LoVo (cell line): ENCODE results near the gene PROM2.
"Not testable (repeated sequence)": the region's sequence is repeated elsewhere in the genome, so short reads cannot be mapped to it uniquely, and the experiment has no call there.

Source experiments
- DNase-seq: peaks from one replicate; pipeline ENCODE4 v3.0.0-alpha.2; 2016; ENCODE audit warnings: low spot score

PROM2 gene

DNA sequence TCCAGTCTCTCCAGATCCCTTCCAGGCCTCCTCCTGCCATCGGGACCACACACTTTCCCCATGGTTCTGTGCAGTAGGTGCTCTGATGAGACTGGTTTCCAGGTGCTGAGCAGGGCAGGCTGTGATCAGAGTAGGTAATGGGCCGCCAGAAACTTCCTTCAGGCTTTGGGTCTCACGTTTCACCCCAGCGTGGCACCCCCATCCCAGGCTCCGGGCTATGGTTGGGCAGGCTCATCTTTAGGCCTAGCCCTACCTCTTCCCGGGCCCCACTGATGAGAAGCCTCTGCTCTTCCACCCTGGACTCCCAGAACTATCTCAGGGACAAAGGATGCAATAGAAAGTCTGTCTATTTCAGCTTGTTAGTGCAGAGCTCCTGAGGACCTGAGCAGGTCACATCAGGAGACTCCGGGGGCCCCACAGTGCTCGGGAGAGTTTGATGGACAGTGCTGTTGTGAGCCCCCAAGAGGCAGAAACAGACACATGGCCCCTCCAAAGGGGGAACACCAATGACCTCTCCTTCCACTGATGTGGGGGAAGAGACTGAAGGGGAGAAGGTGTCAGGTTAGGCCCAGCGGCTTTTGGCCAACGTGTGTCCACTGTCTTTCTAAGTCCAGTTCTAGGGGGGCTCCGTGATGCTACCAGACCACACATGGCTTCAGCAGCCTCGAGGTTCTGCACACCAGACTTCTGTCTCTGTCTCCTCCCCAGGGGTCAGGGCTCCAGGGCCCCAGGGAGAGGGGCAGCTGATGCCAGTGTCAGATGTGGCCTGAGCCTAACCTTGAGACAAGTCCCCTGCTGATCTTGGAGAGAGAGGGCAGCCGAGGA lies 5.8 kb upstream of the PROM2 start:
- DNase-seq, result no peak

DNA sequence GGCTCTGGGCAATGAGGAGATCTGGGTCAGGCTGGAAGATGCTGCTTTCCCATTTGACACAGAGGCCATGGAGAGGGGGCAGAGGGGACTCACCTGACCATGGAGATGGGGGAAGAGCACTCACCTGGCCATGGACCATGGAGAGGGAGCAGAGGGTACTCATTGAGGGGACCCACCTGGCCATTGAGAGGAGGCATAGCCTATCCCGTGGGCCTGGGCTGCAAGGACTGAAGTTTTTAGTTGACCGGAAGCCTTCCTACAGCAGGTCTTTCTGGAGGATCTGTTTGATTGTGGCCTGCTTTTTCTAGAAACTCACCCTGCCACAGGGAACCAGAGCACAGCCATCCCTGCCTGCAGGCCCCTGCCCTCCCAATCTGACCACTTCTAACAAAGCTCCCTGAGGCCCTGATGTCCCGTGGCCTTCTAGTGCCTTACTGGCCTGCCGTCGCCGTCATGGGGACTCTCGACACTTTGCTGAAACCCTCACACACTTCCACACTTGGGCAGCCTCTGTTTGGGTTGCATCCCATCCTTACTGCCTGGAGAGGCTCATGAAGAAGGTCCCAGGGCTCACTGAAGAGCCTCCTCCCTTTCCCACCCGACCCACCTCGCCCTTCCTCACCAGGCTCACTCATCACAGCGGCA lies 5.1 kb upstream of the PROM2 start:
- no peak for DNase-seq

DNA sequence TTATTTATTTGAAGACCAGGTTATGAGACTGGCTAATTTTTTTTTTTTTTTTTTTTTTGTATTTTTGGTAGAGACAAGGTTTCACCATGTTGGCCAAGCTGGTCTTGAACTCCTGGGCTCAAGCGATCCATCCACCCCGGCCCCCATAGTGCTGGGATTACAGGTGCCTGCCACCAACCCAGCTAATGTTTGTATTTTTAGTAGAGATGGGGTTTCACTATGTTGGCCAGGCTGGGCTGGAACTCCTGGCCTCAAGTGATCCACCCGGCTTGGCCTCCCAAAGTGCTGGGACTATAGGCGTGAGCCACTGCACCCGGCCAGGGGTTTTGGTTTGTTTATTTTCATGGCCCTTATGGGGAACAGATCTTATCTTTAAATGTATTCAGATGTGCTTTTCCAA lies 4.5 kb upstream of the PROM2 start:
- DNase-seq, result not testable (repeated sequence)

DNA sequence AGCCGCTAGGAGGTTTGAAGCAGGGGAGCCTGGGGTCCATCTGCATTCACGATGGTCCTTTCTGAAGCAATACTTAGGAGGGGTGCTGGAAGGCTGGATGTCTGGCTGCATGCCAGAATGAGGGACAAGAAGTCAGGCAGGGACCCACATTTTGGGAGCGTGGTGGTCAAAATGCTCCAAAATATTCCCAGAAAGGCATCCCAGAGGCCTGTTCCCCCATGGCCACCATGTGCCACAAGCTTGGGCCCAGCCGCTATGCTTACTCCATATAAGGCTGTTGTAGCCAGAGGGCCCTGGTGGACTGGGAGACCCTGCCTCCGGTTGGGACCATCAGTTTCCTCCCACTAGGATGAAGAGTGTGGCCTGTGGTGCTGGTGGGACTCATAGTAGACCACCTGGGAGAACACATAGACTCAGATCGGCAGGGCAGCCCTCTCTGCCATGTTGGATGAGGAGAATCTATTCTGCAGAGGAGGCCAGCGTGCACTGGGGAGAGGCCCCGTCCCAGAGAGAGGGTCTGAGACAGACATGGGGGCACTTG lies 3.6 kb upstream of the PROM2 start:
- no peak for DNase-seq

DNA sequence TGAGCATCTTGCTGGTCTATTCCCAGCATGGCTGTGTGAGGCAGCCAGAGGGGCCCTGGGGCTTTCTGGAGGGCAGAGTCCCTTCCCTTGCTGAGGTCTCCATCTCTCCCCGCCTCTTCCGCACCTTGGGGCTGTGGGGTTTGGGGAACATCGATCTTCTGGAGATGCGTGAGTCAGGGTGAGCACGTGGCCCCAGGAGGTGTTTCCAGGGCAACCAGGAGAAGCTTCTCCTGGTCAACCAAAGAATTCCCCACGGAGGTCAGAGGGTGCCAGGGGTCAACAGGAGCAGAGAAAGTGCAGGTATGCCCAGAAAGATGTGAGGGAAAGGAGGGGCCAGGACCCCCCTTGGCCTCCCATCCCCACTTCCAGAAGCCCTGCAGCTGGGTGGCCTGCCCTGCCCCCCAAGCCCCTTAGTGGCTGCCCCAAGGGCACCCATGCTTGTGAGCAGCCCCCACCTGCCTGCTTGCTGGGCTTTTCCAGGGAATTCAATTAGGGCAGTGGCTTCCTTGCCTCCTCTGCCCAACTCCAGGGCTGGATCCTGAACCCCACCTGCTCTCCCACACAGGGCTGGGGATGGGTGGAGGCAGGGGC lies 2.8 kb upstream of the PROM2 start:
- no peak for DNase-seq

DNA sequence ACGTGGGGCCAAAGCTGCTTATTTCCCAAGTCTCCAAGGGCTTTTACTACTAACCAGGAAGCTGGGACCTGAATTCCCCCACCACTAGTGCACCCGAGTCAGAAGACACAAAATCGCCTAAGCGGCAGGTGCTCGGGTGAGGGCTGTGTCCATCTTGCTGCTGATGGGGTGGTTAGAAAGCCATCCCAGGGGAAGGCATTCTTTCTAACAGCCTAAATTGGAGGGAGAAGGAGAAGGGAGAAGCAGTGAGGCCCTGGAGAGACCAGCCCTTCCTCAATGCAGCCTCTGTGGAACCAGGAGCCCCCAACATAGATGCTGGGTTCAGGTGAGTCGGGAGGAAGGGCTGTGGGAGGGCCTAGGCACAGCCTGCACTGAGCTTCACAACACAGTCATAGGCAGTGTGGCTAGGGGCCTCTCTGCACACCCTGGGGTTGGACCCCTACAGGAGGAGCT lies 1.9 kb upstream of the PROM2 start:
- no peak for DNase-seq

DNA sequence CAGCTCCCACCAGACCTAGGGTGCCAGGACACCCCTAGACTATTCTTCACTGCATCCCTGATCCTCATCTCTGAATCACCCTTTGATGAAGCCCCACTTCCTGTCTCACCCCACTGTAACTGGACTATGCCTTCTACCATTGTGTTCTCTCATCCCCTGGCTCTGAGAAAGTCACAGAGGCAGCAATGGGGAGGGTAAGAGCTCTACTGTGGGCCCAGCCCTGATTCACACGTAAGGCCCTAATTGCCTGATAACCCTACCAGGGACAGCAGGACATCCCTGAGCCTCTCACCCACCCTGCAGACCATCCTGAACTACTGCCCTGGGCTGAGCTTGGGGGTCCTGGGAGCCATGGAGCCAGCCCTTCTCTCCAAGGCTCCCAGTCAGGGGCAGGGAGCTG lies 1.5 kb upstream of the PROM2 start:
- DNase-seq, result no peak

DNA sequence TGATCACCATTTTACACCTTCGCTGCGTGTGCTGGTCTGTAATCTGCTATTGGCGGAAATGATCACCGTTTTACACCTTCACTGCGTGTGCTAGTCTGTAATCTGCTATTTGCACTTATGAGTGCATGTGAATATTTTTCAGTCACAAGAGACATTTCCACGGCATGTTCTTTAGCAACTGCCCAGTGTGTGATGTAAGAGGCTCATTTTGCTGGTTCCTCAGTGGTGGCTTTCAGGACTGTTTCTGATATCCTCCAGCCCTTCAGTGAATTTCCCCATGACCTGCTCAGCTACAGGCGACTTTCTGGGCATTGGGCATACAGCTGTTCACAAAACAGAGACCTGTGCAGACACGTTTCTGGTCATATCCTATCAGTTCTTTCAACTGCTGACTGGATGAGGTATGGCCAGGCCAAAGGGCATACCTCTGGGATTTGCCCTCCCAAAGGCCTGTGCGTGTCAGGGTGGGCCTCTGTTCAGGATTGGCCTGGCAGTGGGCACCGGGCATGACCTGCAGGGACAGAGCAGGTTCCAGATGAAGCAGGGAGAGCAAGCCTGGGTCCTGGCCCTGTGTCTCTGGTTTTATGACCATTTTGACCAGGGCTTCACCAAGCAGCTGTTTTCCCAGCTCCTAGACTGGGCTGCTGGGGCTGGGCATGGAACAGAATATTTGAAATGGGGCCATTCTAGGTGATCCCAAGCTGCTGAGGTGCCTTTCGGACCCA lies 521 bp upstream of the PROM2 start:
- no peak for DNase-seq

DNA sequence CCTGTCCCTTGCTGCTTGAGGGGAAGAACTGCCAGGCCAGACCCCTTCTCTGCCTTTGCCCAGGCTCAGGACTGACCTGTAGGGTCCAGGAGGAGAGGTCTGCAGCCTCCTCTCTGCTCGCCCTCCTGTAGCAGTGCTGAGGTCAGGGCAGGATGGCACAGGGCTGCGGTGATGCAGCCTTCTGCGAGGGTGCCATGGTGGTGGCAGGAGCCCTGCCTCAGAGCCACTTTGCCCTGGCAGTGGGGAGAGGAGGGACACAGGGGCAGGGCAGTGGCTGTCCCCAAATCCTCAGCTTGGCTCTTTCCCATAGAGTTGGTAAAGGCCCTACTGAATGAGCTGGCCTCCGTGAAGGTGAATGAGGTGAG lies 884 bp downstream of the PROM2 start:
- no peak for DNase-seq

DNA sequence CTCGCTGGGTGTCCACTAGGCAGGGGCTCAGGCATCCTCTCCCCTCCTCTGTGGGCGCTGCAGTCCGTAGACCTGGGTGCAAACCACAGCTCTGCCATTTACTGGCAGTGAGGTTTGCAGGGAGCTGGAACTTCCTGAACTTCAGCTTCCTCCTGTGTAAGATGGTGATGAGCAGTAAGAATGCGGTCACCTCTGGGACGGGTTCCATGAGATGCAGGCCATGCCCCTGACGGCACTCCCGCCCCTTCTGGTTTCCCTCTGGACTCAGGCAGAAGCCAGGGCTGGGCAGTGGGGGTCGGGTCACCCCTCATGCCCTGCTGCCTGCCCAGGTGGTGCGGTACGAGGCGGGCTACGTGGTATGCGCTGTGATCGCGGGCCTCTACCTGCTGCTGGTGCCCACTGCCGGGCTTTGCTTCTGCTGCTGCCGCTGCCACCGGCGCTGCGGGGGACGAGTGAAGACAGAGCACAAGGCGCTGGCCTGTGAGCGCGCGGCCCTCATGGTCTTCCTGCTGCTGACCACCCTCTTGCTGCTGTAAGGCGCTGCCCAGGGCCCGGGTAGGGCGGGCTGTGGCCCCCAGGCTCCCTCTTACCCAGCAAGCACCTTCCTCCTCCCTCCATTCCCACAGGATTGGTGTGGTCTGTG lies 1.5 kb downstream of the PROM2 start:
- no peak for DNase-seq

DNA sequence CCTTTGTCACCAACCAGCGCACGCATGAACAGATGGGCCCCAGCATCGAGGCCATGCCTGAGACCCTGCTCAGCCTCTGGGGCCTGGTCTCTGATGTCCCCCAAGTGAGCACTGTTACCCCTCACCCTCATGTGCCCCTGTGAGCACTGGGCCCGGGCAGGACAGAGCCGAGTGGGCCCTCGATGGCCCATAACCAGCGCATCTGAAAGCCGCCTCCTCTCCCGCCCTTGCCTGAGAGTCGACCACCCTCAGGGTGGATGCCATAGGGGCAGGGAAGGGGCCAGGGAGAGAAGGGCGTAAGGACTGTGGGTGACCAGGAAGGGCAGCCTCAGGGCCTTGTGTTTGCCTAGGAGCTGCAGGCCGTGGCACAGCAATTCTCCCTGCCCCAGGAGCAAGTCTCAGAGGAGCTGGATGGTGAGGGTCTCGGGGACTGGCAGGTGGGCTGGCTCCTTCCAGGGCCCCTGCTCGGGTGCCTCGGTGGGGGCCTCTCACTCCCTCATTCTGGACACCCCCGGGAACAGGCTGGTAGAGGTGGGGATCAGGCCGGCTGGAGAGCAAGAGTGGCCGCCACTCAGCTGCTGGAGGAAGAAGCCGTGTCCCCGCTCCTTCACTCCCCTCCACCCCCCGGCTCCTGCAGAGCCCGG lies 2.1 kb downstream of the PROM2 start:
- DNase-seq, result no peak

DNA sequence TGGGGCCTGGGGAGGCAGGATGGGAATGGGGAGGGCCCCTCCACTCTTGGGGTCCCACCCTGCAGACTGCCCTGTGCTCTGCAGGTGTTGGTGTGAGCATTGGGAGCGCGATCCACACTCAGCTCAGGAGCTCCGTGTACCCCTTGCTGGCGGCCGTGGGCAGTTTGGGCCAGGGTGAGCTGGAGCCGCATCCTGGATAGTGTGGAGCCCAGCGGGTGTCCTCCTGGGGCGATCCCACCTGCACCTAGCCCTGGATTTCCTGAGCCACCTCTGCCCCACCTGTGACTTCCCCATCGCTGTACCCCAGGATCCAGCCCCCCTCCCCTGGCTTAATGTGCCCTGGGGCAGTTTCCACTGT lies 2.6 kb downstream of the PROM2 start:
- DNase-seq, result no peak

DNA sequence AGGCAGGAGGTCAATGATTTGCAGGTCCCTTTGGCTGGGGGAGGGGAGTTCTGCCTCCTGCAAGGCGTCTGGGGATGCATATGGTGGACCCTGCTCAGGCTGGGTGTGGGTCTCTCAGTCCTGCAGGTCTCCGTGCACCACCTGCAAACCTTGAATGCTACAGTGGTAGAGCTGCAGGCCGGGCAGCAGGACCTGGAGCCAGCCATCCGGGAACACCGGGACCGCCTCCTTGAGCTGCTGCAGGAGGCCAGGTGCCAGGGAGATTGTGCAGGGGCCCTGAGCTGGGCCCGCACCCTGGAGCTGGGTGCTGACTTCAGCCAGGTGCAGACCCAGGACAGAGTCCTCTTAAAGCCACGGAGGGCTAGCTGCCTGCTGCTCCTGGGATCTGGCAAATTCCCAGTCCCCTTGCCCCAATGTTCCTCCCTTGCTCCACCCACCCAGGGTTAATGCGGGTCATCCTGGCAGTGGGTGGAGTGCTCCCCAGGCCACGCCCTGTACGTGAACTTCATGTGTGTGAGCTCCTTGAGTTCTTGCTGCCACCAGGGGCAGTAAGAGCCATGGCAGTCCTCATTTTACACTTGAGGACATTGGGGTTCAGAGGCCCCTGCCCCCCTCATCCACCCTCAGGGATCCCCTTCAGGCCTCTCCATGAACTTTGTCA lies 3.1 kb downstream of the PROM2 start:
- no peak for DNase-seq

DNA sequence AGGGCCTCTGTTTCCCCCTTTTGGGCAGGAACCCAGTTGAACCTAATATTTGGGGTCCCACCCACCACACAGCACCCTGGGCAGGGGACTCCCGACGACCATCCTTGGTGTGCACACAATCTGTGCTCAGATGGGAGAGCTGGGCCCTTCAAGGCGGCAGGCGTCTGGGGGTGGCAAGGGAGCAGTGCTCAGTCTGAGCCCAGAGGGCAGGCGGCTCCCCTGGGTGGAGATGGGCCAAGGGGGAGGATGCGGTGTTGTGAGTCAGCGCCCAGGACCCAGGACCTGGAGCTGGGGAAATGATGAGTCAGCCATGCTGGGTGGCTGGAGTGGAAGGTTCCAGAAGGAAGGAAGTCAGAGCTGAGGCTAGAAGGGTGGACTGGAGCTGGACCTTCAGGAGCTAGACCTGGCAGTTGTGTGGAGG lies 3.8 kb downstream of the PROM2 start:
- DNase-seq, result no peak

DNA sequence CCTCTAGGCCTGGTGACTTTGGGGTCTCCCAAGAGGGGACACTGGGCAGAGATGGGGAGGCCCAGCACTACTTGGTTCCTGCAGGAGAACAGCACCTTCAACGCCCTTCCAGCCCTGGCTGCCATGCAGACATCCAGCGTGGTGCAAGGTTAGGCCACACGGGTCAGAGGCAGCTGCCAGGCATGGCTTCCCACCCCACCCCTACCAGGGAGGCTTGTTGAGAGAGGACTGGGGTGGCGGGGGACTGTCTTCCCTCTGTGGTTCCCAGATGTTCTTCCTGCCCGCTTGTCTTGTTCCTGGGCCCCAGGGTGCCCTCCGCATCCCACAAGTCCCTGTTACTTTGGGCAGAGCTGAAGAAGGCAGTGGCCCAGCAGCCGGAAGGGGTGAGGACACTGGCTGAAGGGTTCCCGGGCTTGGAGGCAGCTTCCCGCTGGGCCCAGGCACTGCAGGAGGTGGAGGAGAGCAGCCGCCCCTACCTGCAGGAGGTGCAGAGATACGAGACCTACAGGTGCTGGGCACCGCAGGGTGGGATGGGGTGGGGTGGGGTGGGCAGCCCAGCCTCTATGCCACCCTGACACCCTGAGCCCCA lies 4.5 kb downstream of the PROM2 start:
- no peak for DNase-seq

DNA sequence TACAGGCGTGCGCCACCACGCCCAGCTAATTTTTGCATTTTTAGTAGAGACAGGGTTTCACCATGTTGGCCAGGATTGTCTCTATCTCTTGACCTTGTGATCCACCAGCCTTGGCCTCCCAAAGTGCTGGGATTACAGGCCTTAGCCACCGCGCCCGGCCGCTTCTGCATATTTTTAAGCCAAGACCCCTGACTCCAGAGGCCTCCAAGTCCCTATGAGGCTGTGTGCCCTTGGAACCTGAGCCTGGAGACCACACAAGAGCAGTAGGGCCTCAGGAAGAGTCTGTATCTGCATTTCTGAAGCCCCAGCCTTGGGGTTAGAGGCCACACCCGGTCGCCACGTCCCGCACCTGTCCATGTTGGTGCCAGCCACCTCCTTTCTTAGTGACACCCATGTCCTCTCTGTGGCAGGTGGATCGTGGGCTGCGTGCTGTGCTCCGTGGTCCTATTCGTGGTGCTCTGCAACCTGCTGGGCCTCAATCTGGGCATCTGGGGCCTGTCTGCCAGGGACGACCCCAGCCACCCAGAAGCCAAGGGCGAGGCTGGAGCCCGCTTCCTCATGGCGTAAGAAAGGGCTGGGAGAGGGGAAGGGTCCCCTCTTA lies 5.3 kb downstream of the PROM2 start:
- DNase-seq, result no peak

DNA sequence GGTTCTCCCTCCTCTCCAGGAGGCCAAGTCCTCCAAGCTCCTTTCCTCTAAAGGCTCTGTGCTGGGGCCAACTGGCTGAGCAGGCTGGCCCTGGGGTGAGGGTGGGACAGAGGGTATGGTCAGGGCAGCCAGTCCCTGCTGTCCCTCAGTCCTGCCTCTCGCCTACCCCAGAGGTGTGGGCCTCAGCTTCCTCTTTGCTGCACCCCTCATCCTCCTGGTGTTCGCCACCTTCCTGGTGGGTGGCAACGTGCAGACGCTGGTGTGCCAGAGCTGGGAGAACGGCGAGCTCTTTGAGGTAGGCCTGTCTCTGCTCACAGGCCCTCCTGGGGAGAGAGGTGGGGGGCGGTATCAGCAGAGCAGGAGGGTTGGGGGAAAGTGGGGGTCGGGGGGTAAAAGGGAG lies 6.8 kb downstream of the PROM2 start:
- no peak for DNase-seq

DNA sequence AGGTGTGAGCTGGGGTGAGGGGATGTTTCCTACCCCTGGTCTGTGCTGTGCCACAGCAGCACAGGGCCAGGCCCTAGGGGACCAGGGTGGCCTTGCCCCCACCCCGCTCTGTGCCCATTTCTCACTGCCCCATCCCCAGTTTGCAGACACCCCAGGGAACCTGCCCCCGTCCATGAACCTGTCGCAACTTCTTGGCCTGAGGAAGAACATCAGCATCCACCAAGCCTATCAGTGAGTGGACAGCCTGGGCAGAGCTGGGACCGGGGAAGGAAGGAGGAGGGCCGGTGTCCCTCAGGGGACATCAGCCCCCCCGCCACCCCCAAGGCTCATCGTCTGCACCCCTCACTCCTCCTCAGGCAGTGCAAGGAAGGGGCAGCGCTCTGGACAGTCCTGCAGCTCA lies 7.5 kb downstream of the PROM2 start:
- no peak for DNase-seq

DNA sequence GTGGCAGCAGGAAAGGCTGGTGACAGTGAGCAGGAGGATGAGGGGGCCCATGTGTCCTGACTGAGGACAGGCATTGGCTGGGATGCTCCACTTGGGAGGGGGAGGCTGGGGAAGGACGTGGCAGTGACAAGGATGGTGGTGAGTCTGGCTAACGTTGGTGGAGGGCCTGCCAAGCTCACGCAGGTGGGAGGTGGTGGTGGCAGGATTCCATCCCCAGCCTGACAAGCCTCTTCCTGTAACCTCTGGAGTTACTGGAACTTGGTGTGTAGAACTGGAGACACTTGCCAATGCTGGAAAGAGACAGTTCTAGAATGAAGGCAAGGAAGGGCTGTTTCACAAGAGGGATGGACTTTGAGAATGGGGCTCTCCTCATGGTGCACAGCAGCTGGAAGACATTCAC lies 8.2 kb downstream of the PROM2 start:
- no peak for DNase-seq

DNA sequence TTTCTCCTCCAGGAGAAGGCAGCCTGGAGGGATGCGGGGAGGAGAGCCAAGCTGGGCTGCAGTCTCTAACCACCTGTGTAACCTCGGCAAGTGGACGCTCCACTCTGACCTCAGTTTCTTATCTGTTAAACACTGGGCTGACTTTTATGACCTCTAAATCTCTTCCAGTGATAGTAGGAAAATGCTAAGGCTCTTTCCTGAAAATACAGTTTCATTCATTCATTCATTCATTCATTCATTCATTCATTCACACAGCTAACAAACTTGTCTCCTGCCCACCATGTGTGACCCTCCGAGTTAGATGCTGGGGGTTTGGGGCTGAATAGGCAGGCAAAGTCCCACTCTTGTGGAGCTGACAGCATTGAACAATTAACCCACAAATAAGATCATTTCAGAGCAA lies 9.3 kb downstream of the PROM2 start:
- DNase-seq, result no peak
